Suppressor macrophage treated with lipopolysaccharide for 1 hour (primary cell): ENCODE results near the gene PHLDB3.
A peak's percentile ranks its signal among the peaks of the same experiment; 100 is the strongest.

ENCODE experiments used
- DNase-seq, 3 donors: peaks; one replicate each; pipeline ENCODE4 v3.0.0-alpha.2; 2020 to 2022

Gene PHLDB3

DNA sequence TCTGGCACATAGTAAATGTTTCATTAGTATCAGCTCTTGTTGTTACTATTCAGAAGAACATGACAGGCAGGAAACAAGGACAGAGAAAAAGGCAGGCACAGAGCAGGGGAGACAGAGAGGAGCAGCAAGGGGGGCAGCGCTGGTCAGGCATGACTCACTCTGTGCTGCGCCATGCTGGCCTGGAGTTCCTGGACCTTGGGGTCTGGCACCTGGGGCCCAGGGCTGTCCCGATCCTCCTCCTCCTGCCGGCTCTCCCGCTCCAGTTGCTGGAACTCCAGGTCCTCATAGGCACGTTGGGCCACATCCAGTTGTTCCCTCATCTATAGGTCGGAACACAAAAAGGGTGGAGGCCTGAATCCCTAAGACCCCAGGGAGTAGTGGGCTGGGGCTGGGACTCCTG is 7.6 kb downstream of the PHLDB3 start:
- DNase-seq: no peak

DNA sequence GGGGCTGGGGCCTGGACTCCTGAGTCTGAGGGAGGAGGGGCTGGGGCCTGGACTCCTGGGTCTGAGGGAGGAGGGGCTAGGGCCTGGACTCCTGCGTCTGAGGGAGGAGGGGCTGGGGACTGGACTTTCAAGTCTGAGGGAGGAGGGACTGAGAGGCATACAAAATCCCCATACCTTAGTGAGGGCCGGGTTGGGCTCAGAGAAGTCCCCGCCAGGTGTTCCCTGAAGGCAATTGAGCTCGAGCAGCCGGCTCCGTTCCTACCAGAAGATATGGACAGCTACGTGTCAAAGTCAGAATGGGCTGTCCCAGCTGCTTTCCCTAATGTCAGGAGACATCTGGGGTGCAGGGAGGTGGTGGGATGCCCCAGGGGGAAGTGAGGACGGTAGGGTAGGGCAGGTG is 9.5 kb downstream of the PHLDB3 start:
- DNase-seq: no peak

DNA sequence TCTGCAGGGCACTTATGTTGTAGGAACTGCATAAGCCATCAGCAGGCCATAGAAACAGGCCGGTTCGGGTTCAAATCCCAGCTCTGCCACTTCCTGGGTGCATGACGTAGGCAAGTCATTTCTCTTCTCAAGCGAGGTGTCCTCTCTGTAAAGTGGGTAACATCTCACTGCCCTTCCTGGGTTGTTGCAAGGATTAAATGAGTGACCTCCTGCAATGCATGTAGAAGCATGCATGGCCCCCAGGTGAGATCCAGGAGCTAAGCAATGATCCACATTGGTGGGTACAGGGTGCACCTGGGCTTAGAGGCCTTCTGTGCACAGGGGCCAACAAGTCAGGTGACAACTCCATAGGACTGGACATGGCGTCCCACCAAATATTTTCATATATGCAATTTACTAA is 13.8 kb downstream of the PHLDB3 start:
- no peak for DNase-seq

DNA sequence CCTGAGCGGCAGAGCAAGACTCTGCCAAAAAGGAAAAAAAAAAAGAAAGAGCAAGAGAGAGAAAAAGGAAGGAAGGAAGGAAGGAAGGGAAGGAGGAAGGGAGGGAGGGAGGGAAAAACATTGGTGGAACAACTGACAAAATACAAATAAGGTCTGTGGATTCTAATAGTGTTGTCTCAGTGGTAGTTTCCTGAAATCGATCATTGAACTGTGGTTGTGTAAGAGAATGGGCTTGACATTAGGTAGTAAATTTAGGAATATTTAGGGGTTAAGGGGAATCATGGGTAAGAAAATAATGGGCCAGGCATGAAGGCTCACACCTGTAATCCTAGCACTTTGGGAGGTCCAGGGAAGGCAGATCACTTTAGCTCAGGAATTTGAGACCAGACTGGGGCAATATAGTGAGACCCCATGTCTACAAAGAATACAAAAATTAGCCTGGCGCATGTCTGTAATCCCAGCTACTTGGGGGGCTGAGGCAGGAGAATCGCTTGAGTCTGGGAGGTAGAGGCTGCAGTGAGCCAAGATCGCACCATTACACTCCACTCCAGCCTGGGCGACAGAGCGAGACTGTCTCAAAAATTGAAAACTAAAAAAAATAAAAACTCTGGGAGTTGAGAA is 14.5 kb downstream of the PHLDB3 start:
- DNase-seq: no peak

DNA sequence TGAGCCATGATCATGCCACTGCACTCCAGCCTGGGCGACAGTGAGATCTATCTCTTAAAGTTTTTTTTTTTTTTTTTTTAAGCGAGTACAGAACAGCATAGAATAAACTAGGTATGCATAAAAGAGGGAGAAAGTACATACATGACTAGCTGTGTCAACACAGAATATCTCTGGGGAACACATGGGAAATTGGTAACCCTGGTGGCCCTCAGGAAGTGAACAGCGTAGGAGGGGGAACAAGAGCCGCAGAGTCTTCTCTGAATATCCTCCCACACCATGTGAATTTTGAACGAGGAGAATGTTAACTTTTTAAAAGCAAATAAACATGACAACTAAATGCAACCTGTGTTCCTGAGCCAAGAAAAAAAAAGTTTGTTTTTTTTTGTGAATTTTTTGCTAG is 15.2 kb downstream of the PHLDB3 start:
- peak; percentile 64 to 76 (median 70) for DNase-seq

DNA sequence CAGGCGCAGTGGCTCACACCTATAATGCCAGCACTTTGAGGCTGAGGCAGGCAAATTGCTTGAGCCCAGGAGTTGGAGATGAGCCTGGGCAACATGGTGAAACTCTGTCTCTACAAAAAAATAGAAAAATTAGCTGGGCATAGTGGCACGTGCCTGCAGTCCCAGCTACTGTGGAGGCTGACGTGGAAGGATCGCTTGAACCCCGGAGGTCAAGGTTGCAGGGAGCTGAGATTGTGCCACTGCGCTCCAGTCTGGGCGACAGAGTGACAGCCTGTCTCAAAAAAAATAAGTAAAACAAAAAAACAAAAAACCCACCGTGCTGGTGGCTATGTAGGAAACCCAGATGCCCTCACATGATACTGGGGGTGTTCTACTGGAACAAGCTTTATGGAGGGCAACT is 16.4 kb downstream of the PHLDB3 start:
- no peak for DNase-seq

DNA sequence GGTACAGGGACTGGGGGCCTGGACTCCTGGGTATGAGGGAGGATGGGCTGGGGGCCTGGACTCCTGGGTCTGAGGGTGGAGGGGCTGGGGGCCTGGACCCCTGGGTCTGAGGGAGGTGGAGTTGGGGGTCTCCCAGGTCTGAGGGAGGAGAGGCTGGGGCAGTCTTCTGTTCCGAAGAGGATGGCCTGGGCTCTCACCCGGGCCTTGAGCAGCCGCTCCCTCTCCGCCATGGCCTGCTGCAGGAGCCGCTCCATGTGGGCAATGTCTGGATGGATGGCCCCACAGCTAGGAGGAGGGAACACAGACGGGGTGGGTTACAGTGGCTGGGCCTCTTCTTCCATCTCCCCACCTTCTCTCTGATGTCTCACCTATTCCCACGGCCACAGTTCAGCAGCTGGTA is 18.1 kb downstream of the PHLDB3 start:
- DNase-seq: no peak

DNA sequence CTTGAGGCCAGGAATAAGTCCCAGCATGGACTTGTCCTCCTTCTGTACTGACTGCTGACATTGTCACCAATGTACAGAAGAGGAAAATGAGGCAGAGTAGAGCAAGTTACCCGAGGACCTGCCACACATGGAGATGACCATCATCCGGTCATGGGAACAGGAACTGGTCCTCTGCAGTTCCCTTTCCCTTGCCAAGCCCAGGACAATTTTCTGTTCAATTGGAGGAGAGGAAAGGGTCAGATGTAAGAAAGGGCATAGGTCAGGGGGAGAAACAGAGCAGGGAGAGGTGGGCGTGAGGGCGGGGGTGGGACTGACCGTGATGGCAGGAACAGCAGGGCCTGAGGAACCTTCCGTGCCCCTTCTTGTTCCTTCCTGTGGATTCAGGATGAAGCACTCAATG is 18.6 kb downstream of the PHLDB3 start:
- peak; percentile 31 to 37 (median 34) for DNase-seq

DNA sequence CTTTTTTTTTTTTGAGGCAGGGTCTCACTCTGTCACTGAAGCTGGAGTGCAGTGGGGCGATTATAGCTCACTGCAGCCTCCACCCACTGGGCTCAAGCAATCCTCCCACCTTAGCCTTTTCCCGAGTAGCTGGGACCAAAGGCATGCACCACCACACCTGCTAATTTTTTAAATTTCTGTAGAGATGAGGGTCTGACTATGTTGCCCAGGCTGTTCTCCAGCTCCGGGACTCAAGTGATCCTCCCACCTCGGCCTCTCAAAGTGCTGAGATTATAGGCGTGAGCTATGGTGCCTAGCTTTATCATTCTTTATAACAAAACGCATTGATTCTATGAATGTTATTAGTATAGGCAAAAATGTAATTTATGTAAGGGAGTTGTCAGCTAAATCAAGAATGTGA is 21.3 kb downstream of the PHLDB3 start:
- no peak for DNase-seq

DNA sequence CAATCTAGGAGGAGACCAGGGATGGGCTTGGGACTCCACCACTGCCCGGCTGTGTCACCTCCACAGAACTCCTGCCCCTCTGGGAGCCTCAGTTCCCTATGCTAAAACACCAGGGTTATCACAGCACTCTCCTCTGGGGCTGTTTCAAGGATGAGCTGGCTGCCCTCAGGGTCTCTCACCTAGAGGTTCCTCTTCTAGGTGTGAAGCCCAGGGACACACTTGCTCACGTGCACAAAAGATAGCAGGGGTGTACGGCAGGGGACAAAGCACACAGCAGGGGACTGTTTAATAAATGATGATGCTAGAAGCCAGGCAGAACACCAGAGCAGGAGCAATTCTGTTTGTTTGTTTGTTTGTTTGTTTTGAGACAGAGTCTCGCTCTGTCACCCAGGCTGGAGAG is 22.4 kb downstream of the PHLDB3 start:
- DNase-seq: no peak

DNA sequence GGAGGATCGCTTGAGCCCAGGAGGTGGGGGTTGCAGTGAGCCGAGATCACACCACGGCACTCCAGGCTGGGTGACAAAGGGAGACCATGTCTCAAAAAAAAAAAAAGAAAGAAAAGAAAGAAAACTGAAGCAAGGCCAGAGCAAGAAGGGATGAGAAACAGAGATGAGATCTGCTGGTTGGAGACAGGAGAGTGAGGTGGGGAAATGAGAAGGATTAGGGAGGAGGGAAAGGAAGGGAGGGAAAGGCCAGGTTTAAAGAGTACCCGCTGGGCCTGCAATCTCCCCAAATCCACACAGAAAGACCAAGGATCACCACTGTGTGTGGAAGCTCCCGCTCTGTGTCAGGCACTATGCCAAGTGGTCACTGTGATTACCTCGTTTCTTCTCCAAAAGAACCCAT is 22.8 kb downstream of the PHLDB3 start:
- no peak for DNase-seq

DNA sequence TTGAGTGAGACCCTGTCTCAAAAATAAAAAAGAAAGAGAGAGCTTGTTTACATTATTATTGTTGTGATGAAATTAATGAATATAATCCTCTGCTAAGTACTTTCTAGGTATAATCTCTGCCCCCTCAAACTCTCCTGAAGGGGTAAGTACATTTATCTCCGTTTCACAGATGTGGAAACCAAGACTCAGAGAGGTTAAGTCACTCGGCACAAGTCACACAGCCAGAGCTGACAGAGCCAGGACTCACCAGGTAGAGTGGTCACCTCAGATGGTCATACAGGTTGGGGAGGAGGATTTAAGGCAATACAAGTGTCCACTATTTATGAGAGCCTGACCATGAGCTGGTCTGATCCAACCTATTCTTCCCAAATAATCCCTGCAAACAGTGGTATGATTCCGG is 24.0 kb downstream of the PHLDB3 start:
- DNase-seq: no peak

DNA sequence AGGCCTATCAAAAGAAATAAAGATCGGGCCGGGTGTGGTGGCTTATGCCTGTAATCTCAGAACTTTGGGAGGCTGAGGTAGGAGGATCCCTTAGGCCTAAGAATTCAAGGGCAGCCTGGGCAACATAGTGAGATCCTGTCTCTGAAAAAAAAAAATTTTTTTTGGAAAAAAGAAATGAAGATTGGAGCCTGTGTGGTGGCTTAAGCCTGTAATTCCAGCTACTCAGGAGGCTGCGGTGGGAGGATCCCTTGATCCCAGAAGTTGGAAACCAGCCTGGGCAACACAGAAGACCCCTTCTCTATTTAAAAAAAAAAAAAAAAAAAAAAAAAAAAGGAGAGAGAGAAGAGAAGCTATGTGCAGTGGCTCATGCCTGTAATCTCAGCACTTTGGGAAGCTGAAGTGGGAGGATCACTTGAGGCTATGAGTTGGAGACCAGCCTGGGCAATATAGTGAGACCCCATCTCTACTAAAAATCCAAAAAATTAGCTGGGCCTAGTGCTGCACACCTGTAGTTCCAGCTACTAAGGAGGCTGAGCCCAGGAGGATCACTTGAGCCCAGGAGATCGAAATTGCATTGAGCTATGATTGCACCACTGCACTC is 24.5 kb downstream of the PHLDB3 start:
- no peak for DNase-seq

DNA sequence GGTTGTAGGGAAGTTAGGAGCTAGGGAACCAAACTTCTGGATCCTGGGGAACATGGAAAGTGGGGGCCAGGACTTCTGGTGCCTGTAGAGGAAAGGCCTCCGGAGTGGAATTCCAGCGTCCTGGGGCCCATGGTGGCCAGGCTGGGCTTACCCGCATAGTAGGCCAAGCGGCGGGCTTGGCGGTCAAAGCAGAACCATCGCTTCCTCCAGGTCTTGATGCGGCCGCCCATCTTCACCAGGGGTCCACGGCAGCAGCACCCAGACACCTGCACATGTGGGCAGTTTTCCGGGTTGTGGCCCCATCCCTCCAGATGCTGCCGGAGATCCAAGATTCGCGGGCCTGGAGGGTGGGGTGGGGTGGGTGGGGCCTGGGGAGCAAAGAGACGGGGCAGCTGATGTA is 25.3 kb downstream of the PHLDB3 start:
- DNase-seq: no peak

DNA sequence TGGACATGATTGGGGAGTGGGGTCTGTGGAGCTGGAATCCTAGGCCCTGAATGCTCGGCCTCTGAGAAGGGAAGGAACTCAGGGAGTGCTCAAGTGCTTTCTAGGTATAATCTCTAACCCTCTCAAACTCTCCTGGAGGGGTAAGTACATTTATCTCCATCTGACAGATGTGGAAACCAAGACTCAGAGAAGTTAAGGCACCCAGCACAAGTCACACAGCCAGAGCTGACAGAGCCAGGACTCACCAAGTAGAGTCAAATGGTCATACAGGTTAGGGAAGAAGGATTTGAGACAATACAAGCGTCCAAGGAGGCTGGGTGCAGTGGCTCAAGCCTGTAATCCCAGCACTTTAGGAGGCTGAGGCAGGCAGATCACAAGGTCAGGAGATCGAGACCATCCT is 26.2 kb downstream of the PHLDB3 start:
- no peak for DNase-seq

DNA sequence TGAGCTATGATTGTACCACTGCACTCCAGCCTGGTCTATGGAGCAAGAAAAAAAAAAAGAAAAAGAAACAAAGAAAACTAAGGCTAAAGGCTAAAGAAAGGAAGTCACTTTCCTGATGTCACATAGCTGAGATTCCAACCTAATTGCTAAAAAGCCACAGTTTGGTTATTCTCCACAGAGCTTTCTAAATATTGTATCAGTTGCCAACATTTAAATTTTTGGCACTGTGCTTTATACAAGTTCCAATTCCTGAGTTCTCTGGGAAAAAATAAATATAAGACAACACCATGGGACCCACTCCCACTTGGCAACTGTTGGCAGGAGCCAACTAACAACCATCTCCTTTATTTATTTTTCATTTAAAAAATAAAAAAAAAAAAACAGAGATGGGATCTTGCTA is 27.9 kb downstream of the PHLDB3 start:
- no peak for DNase-seq

DNA sequence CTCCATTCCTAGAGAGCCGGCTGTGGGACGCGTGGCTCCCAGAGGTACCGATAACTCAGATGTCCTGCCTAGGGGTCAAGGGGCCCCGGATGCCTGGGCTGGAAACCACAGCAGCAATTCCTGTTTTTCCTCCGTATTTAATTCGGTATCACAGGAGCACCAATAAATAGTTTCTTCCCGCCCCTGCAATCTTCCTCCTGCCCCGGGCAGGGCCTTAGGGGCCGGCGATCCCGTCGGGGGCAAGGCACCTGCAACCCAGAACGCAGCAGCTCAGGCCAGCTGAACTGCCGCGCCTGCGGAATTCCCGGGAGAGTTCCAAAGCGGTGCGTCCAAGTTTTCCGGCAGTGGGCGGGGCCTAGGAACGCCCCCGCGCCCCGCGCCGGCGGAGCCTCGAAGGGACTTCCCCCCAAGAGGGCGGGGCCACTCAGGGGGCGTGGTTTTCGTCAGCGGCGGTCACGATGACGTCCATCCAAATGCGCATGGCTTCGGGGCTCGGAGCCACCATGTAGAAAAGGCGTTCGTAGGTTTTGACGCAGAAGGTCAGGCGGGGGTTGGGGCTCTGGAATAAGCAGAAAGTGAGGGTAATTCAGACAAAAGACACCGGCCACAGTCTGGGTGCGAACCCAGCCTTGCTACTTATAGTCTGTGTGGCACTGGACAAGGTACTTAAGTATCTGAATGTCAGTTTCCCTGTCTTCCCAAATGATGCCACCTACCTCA is 29.4 kb downstream of the PHLDB3 start:
- DNase-seq: peak; percentile 97 to 99 (median 97)

DNA sequence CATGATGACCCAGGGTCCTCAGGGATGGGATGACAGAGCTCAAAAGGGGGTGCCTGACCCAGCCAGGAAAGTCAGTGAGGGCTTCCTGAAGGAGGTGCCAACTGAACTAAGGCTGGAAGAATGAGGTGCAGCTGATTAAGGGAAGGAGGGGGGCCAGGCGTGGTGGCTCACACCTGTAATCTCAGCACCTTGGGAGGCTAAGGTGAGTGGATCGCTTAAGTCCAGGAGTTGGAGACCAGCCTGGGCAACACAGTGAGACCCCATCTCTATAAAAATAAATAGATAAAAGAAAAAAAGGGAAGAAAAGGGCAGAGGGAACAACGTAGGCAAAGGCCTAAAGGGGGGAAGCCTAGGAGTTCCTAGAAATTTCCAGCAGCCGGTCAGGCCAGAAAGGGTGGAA is 30.1 kb downstream of the PHLDB3 start:
- no peak for DNase-seq

DNA sequence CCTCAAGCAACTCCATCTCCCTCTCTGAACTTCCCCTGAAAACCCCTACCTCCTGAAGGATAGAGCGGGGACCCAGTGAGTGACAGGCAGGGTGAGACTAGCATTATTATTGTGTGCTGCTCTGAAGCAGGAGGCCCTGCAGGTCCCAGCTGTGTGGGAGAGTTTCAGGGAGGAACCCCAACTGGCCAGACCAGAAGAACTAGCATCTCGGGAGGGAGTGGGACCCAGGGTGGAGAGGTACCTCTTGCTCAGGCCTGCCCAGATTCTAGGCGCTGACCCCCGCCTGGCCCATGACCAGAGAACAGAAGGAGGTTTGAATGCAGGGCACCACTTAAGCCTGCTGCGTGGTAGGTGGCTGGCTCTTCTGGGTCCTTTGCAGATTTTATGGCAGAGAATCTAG is 33.5 kb downstream of the PHLDB3 start:
- DNase-seq: no peak

DNA sequence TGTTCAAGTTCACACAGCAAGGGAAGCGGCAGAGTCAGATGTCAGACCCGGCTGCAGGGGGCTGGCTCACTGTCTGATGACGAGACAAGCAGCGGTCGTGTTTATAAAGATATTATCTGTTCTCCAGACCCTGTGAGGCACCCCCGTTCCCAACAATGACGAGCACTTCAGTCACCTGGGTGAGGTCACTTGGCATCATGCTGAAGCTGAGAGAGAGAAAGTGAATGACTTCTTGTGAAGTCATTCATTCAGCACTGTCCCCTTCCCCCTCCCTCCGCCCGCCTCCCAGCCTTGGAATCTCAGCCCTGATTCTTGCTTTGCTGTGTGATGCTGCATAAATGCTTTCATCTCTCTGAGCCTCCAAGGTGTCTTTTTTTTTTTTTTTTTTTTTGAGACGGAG is 34.3 kb downstream of the PHLDB3 start:
- no peak for DNase-seq

DNA sequence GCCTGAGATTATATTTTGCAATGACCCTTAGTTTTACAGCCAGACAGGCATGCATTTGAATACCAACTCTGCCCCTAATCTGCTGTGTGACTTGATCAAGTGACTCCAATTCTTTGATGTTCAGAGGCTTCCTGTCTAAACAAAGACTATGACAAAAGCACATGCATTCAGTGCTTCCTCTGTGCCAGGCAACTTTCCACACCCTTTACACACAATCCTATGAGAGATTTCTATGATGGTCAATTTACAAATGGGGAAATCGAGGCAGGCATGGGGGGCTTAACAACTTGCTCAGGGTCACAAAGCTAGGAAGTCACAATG is 35.4 kb downstream of the PHLDB3 start:
- DNase-seq: no peak

DNA sequence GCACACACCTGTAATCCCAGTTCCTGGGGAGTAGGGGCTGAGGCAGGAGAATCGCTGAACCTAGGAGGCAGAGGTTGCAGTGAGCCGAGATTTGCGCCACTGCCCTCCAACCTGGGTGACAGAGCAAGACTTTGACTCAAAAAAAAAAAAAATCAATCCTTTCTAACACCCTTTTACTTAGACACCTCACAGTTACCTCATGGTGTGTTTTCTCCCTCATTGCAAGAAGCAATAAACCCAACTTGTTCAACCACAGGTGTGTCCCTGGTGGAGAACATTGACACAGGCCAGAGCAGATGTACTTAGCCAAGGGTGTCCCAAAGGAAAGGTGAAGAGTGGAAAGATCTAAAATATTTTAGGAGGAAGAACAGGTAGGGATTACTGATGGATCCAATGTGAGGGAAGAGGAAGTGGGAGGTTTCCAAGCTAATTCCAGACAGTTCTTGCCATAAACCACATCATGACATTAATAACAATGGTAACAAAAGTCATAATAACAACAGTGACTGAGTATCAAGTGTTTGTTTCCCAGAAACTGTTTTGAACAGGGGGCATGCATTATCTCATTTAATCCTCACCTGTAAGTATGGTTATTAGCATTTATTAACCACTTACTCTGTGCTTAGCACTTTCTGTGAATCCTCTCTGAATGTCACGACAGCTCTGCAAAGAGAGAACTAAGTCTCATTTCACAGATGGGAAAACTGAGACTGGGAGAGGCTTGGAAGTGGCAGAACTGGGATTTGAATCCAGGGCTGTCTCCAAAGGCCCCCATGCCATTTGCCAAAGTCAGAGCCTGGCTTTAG is 36.0 kb downstream of the PHLDB3 start:
- no peak for DNase-seq

DNA sequence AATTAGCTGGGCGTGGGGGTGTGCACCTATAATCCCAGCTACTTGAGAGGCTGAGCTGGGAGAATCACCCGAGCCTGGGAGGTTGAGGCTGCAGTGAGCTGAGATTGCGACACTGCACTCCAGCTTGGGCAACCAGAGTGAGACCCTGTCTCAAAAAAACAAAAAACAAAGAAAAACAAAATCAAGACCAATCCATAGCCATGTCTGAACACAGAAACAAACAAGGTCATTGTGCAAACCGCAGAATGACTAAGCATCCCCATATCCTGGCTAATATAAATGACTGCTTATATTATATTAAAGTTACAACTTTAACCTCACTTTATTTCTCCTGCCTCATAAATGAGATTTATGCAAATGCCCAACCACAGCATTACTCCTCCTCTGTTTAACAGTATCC is 36.8 kb downstream of the PHLDB3 start:
- DNase-seq: peak; percentile 30 to 59 (median 56)

DNA sequence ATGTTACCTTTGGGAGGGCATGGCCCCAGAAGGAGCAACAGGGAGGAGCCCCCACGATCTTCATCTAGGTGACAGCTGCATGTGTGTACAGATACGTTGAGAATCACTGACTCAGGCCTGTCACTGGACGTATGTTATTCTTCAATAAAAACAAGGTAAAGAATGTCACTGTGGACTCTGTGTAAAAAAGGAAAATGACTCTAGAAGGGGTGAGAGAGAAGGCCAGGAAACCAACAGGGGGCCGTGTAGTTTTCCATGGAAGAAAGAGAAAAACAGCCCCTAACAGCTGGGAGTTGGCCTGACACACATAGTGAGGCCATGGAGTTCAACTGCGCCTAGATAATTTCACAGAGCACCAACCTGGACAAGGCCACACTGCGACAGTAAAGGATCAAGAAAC is 37.3 kb downstream of the PHLDB3 start:
- no peak for DNase-seq
